SW480 (cell line): ENCODE measurements around the gene BNIP2.
"Not testable (repeated sequence)": the region's sequence is repeated elsewhere in the genome, so short reads cannot be mapped to it uniquely, and the experiment has no call there.

ENCODE experiments used
- DNase-seq: peaks from one replicate; pipeline ENCODE4 v3.0.0-alpha.2; 2016; ENCODE audit warnings: low spot score

BNIP2 gene, protein sequence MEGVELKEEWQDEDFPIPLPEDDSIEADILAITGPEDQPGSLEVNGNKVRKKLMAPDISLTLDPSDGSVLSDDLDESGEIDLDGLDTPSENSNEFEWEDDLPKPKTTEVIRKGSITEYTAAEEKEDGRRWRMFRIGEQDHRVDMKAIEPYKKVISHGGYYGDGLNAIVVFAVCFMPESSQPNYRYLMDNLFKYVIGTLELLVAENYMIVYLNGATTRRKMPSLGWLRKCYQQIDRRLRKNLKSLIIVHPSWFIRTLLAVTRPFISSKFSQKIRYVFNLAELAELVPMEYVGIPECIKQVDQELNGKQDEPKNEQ

DNA sequence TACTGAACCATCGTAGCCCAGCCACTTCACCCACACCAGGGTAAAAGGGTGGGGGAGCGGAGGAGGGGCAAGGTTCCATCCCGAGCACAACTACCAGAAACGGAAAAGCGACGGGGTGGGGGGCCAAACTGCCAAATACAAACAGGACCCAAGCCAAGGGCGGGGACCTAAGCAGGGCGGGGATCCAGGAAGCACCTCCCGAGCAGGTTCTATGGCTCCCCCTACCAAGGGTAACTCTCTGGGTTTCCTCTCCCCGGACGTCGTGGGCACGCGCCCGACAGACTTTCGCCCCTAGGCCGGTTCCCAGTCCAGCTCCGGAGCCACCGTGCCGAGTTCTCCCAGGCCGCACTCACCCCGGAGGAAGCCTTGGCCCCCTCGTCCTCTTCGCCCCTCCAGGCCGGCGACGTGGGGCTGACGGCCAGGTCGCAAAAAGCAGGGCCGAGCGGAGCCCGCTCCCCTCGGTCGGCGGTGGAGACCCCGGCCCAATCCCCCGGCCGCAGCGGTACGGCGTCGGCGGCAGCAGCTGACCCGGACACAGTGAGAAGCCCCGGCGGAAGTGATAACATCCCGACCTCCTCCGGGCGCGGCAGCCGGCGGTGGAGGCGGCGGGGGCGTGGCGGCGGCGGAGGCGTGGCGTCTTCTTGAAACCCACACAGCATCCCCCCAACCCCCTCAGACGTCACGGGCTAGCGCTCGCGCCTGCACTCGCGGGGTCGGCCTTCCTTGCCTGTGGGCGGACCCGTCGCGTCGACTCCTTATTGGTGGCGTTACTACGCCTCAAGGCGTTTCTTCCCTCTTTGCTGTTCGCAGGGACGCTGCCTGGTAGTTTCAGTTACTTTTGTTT is at the start of gene BNIP2:
BNIP2 (minus strand) TSS at position 539 of the 844 bp plus-strand sequence. CDS start 6,863 bp downstream, outside the sequence.
- peak; percentile 89 for DNase-seq

DNA sequence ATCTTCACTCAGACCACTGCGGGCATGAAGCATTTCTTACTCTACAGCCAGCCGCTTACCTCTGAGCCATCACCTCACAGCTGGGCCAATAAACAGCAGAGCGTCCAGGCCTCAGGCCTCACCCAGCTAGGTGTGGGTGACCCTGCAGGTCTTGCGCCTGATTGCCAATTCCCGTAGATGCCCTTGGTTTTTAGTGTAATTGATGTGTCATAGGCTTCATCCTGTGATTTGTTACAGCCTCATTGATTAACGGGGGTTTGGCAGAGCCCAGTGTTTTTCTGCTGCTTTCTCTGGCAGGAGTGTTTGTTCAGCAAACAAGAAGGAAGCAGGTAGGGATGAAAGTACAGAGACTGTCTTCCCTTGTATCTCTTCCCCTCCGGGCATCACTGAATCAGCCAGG is 49.6 kb upstream of the BNIP2 start:
- DNase-seq: no peak

DNA sequence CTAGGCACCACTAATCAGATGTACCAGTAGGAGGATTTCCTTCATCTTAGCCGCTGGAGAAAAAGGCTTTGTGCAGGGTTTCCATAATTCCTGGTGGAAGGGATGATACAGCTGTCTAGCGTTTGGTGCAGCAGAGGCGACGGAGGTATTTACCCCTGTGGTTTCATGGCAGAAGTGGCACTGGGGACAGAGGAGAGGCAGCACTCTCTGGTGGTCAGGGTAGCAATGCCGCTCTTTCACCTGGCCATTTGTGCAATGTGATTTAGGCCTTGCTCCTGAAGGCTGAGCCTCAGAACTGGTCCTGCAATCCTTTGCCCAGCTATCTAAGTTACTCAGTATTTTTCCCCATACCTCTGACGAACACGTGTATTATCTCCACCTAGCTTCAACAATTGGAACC is 47.1 kb upstream of the BNIP2 start:
- no peak for DNase-seq

DNA sequence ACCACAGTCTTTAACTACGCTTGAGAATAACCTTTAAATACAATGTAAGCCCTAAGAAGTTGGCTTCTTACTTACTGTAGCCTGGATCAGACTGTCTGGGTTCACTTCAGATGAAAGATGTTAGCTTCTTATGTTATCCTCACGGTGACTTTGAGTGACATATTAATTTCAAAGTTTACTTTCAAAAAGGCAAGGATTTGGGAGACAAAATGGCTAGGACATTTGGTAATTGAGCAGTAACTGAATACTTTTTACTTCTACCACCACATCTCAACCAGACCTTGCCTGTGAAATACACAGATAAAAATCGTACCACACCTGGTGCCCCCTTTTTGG is 36.0 kb upstream of the BNIP2 start:
- DNase-seq: no peak

DNA sequence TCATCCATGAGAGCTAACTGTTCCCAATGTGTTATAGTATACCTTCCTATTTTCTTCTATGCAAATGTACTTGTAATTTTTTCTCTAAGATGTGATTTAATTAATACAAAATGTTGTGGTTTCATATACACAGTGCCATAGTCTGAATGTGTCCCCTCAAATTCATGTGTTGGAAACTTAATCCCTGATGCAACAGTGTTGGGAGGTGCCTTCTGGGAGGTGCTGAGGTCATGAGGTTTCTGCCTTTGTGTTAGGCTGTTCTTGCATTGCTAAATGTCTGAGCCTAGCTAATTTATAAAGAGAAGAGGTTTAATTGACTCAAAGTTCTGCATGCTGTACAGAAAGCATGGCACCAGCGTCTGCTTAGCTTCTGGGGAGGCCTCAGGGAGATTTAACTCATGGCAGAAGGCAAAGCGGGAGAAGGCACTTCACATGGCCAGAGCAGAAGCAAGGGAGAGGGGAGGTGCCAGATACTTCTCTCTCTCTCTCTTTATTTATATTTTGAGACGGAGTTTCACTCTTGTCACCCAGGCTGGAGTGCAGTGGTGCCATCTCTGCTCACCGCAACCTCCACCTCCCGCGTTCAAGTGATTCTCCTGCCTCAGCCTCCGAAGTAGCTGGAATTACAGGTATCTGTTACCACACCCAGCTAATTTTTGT is 34.7 kb upstream of the BNIP2 start:
- DNase-seq: no peak

DNA sequence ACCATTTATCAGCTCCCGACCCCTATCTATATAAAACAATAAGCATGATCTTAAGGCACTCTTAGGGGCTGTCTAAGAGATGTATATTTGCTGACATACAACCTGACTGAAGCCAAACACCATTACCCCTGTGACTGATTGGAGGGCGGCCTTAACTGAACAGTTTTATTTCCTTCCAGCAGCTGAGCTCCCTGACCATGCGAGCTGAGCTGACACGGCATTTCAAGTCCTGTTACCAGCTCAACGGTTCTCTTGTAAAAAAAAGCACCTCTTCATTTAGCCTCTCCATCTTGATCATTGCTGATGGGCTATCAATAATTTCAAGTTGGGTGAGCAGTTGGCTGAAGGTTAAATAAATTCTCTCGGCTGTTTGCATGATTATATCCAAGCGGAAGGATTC is 33.4 kb upstream of the BNIP2 start:
- no peak for DNase-seq

DNA sequence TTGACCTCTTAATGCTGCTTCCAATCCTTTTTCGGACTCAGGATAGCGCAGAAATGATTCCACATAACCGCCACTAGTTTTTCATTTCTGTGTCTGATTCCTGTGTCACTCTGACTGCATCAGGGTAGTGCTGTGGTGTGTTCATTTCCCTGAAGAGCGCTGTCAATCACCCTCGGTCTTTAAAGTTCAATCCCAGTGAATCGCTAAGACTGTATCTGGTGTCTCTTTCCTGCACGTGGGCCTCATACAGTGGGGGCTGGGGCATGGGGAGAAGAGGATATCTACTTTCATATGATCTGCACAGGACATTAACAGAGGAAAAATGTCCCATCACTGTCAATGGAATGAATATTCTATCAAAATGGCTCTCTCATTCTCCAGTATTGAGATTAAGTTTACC is 32.9 kb upstream of the BNIP2 start:
- no peak for DNase-seq

DNA sequence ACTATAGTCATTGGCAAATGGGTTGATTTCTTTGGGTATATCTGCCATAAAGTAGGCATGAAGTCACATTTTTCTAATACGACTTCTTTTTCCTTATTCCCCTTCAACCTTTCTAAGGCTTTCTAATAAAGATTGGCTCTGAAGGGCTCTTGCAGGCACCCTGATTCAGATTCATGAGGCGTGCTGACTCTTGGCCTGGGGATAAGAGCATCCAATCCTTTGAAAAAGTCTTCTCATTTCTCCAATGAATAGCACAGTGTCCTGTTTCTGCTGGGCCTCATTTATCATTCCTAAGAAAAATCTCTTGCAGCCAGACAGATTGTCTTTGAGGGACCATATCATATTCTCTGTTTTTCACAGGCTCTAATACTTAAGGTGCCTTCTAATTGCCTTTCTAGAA is 32.3 kb upstream of the BNIP2 start:
- DNase-seq: no peak

DNA sequence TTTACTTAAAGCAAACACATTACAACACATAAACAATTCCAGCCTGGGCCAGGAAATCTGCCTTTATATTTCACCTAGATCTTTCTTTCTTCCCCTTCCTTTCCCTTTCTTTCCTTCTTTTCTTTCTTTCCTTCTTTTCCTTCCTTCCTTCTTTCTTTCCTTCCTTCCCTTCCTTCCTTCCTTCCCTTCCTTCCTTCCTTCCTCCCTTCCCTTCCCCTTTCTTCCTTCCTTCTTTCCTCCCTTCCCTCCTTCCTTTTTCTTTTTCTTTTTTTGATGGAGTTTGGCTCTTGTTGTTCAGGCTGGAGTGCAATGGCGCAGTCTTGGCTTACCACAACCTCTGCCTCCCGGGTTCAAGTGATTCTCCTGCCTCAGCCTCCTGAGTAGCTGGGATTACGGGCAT is 24.1 kb upstream of the BNIP2 start:
- DNase-seq: no peak

DNA sequence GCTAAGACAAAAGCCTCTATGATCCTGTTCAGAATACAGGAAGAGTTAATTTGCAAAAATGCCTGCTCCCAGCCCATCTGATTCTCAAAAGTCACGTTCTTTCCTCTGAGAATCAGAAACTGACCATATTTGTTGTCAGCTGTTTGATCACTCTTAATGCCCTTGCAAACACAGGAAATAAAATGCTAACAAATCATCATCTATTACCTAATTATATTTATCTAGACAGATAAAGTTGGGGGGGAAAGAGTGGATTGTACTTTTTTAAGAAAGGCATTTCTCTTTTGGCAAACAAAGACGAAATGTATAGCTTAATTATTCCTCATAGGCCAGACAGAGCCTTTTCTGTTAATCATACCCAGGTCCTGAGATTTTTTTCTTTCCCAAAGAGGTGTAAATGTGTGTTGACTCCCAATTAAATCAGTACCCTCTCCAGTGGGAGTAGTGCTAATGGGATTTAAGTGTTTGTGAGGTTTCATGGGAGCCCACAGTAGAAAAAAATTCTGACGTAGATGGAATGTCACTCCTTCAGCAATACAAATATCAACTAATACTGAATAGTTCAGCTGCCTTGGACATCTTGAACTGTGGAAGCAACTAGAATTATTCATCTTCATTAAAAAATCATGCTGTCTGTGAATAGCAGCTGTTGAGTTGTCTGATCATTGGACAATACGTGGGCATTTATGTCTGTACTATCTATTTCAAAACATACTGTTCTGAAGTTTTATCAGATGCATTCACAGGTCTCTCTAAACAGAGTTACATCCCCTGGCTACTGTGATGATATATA is 22.5 kb upstream of the BNIP2 start:
- DNase-seq: no peak

DNA sequence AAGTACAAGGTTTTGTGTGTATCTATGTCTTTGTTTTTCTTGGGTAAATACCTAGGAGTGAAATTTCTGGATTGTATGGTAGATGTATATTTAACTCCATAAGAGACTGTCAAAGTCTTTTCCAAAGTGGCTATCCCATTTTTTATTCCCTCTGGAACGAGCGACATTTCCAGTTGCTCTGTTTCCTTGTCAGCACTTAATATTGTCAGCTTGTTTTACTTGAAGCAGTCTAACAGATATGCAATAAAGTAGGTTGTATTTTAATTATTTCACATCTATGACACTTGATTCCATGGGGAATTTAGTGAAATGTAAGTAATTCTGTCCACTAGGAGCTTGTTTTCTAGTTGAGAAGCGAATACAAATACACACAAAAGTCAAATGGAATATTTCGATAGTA is 18.5 kb upstream of the BNIP2 start:
- DNase-seq: no peak

DNA sequence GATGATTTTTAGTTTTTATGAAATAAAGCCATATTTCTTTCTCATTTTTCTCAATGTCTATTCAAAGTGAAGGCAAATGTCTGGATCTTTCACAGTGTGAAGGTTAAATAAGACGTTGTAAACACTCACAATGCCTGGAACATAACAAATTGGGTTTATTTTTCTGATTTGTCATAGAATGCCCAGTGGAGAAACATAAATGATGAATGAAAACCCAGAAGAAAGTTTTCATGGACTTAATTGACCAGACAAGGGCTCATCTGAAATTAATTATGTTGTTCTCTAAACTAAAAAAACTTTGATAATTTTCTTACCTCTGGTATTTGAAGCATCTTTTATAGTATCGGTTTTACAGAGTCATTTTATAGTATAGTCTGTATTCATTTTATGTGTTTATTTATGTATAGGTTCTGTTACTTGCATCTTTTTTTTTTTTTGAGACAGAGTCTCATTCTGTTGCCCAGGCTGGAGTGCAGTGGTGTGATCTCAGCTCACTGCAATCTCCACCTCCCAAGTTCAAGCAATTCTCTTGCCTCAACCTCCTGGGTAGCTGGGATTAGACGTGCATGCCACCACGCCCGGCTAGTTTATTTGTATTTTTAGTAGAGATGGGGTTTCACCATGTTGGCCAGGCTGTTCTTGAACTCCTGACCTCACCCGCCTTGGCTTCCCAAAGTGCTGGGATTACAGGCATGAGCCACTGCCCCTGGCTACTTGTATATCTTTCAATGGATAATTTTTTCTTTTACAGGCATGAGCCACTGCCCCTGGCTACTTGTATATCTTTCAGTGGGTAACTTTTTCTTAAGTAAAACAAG is 15.1 kb upstream of the BNIP2 start:
- DNase-seq: no peak

DNA sequence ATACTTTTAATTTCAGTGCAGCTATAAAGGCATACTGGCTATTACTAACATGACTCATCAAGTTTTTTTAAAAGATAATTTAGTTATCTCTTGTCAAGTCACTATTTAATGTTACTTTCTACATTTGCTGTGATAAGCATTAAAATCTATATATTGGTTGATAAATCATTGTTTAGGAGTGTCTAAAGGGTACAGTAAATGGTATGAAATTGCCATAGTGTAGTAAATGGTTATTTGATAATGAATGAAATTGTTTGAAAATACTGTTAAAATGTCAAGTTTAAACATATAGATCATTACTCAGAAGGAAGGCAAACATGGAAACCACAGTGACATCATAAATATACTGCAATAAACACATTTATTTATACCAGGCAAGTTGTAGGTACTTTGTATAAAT is 13.2 kb upstream of the BNIP2 start:
- no peak for DNase-seq

DNA sequence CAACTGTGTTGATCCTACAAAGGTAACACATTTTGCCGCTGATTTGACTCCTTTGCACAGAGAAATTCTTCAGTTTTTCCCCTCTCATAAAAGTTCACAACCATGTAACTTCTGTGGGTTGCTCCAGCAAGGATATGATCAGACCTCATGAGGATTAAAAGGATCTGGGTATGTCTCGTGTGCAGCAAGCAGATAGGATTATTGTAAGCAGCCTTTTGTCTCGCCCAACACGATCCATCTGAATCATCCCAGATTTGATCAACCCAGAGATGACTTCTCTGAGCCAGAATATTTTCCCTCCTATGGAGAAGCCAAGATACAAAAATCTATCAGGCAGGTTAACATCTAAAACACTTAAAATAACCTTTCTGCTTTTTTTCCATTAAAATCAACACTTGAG is 12.8 kb upstream of the BNIP2 start:
- DNase-seq: no peak

DNA sequence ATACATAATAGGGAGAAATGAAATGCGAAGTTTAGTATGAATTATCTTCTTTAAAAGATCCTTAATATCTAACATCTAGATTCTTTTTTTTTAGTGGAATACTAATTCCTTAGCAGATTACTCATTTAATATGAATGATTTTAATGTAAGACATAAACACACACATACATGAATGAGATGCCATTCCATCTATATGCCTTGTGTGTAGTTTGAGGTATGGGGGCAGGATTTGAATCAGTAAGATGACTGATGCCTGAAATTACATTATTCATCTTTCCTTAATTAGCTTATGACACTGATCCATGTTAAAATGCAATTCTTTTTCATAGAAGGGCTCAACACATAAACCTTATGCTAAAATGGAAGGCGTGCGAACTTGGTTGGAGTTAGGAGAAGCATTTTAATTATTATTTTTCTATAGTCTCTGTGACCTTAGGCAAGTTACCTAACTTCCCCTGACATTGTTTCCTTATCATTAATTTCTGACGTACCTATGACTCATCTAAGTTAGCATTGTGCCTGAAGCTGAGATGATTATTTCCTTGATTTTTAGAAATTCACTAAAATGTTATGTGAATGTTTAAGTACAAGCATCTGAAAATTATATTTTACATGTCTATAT is 10.8 kb upstream of the BNIP2 start:
- no peak for DNase-seq

DNA sequence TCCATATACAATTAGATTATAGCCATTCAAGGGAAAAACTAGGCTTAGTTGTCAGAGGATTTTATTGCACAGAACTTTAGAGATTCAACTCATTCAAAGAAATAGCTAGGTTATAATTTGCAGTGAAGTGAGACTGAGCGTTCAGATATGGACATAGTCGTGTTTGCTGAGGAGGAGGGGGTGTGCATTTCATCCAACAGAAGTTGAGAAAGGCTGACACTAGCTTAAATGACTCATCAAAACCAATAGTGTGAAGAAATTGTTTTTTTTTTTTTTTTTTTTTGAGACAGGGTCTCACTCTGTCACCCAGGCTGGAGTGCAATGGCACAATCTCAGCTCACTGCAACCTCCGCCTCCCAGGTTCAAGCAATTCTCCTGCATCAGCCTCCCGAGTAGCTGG is 8.9 kb upstream of the BNIP2 start:
- DNase-seq: not testable (repeated sequence)

DNA sequence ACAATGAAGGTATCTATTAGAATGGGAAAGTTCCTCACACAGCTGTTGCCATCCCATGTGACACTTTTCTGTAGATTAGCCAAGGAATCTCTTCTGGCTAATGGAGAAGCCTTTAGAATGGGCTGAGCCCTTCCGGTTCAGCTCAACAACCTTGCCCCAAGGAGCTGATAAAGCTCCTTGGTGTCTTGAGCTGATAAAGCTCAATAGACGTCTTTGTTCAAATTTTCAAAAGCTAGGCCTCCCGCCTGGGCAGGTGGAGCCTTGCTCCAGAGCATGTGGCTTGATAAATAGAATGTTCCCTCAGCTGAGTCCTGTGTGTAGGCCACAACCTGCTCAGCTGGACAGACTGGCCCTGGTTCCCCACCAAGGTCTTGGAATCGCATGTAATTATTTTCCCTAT is 7.2 kb upstream of the BNIP2 start:
- no peak for DNase-seq

DNA sequence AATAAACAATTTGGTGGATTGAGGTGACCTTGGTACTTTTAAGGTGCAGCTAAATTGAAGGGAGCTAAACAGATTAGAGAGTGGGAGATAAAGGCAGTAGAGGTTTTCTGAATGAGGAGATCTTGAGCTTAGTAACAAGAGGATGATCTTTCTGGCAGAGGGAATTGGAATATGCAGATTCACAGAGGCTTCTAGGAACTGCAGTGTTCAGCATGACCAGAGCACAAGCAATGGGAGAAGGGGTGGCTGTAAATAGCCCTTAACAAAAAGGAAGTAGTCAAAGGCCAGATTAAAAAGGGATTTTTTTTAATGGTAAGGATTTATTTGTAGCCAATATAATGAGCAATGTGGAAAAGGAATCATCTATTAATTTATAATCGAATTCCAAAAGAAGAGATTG is 5.7 kb upstream of the BNIP2 start:
- no peak for DNase-seq

DNA sequence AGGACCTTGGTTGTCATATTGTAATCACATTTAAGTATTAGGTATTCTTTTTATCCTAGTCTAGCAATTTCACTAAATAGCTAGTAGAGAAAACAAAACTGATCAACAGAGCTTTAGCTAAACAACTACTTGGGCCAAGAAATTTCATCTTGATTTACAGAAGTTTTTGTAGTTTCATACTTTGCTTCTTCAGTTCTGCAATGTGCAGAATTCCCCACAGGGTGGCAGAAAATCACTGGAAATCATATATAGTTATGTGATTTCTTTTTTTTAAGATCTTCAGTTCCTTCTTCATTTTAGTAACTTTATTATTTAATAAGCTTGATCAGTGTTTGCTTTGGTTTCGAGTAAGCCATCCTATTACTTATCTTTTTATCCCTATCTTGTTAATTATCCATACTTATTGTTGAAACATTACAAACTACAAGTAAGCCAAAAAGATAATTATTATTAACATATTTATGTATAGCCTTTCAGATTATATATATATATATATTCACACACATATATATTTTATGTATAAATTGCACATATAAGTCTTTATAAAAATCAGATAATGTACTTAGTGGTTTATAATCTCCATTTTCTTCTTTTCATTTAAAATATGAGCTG is 2.2 kb upstream of the BNIP2 start:
- DNase-seq: peak; percentile 44

DNA sequence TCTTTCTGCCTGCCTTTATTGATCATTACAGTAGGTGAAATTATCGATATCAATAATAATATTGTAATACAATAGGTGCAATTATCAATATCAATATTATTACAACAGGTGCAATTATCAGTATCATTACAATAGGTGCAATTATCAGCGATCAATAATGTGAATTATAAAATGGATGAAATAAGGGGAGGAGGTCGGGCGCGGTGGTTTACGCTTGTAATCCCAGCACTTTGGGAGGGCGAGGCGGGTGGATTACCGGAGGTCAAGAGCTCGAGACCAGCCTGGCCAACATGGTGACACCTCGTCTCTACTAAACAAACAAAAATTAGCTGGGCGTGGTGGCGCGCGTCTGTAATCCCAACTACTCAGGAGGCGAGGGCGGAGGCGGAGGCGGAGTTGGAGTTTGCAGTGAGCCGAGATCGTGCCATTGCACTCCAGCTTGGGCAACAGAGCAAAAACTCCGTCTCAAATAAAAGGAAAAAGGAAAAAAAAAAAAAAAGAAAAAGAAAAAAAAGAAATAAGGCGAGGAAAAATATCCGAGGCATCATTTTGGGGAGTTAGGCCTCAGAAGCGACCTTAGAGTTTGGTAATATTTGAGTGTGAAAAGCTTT is 611 bp upstream of the BNIP2 start:
- DNase-seq: peak; percentile 33
